Smooth muscle cell (in vitro differentiated cells): Measurements from ENCODE around the gene LPP. TPM values are rescaled to one million over a fixed set of nuclear protein-coding genes. Genes with fewer than 3 reads are reported as not detected.

Experiments used
- DNase-seq: peaks from one replicate; lab custom pipeline; 2025; ENCODE audit not compliant: unreplicated experiment; lab: John Stamatoyannopoulos, UW
- H2AFZ ChIP-seq: fragments of 200-600 bp; sonication (generic); 2 replicates; pipeline ENCODE4 v1.6.0; 2016; ENCODE audit warnings: antibody characterized with exemption, low read depth, mild to moderate bottlenecking
- H3F3A ChIP-seq: fragments of 200-600 bp; sonication (generic); 2 replicates; pipeline ENCODE4 v1.6.0; 2017; ENCODE audit warnings: antibody characterized with exemption, low read depth
- H3K27ac ChIP-seq: fragments of 200-600 bp; sonication (generic); 2 replicates; pipeline ENCODE4 v1.5.1; 2016; ENCODE audit warnings: low read depth, mild to moderate bottlenecking
- H3K27me3 ChIP-seq: fragments of 200-600 bp; sonication (generic); 2 replicates; pipeline ENCODE4 v1.6.1; 2016; ENCODE audit warnings: low read depth, mild to moderate bottlenecking
- H3K36me3 ChIP-seq: fragments of 200-600 bp; sonication (generic); 2 replicates; pipeline ENCODE4 v1.5.1; 2016; ENCODE audit warnings: low read depth
- H3K4me1 ChIP-seq: fragments of 200-600 bp; sonication (generic); 2 replicates; pipeline ENCODE4 v1.5.1; 2016; ENCODE audit warnings: low read depth
- H3K4me2 ChIP-seq: fragments of 200-600 bp; sonication (generic); 2 replicates; pipeline ENCODE4 v1.6.0; 2016; ENCODE audit warnings: mild to moderate bottlenecking
- H3K4me3 ChIP-seq: fragments of 200-600 bp; sonication (generic); 2 replicates; pipeline ENCODE4 v1.5.1; 2016; ENCODE audit warnings: mild to moderate bottlenecking
- H3K79me2 ChIP-seq: fragments of 200-600 bp; sonication (generic); 2 replicates; pipeline ENCODE4 v1.6.0; 2016; ENCODE audit warnings: low read depth, mild to moderate bottlenecking
- H3K9ac ChIP-seq: fragments of 200-600 bp; sonication (generic); 2 replicates; pipeline ENCODE4 v1.6.0; 2016; ENCODE audit warnings: low read depth
- H3K9me3 ChIP-seq: fragments of 200-600 bp; sonication (generic); replicated peaks from 2 replicates; pipeline ENCODE4 v1.5.1; 2016; ENCODE audit warnings: low read depth
- H4K20me1 ChIP-seq: fragments of 200-600 bp; sonication (generic); 2 replicates; pipeline ENCODE4 v1.6.0; 2016; ENCODE audit warnings: low read depth
- WGBS: methylation state at CpG from one replicate; pipeline ENCODE4 v1.1.7; 2016; ENCODE audit warnings: low lambda C conversion rate; 5-methylcytosine and 5-hydroxymethylcytosine counted together
- polyA plus RNA-seq: library from polyadenylated mRNA; unstranded; fragments of >200 nt; fragmentation: Nextera tagmentation; extraction: Ambion mirVana; gene quantifications from 2 replicates; pipeline ENCODE4 v1.2.1, GENCODE V29; 2016
- total RNA-seq: library from RNA; depleted of rRNA; stranded (reverse); fragments of >200 nt; gene quantifications from 2 replicates; pipeline ENCODE4 v1.2.3, GENCODE V29; 2014
- TF ChIP-seq, protein P1 (sequence below): fragments of 200-600 bp; sonication (generic); IDR thresholded peaks from 2 replicates; pipeline ENCODE4 v1.5.1; 2017; ENCODE audit warnings: borderline replicate concordance, mild to moderate bottlenecking, antibody characterized with exemption; ENCODE audit not compliant: insufficient read depth, poor library complexity, severe bottlenecking

The LPP gene, protein sequence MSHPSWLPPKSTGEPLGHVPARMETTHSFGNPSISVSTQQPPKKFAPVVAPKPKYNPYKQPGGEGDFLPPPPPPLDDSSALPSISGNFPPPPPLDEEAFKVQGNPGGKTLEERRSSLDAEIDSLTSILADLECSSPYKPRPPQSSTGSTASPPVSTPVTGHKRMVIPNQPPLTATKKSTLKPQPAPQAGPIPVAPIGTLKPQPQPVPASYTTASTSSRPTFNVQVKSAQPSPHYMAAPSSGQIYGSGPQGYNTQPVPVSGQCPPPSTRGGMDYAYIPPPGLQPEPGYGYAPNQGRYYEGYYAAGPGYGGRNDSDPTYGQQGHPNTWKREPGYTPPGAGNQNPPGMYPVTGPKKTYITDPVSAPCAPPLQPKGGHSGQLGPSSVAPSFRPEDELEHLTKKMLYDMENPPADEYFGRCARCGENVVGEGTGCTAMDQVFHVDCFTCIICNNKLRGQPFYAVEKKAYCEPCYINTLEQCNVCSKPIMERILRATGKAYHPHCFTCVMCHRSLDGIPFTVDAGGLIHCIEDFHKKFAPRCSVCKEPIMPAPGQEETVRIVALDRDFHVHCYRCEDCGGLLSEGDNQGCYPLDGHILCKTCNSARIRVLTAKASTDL
- total RNA-seq (128 and 142 TPM in 2 replicates), polyA plus RNA-seq (42.3 and 64.4 TPM in 2 replicates)

DNA sequence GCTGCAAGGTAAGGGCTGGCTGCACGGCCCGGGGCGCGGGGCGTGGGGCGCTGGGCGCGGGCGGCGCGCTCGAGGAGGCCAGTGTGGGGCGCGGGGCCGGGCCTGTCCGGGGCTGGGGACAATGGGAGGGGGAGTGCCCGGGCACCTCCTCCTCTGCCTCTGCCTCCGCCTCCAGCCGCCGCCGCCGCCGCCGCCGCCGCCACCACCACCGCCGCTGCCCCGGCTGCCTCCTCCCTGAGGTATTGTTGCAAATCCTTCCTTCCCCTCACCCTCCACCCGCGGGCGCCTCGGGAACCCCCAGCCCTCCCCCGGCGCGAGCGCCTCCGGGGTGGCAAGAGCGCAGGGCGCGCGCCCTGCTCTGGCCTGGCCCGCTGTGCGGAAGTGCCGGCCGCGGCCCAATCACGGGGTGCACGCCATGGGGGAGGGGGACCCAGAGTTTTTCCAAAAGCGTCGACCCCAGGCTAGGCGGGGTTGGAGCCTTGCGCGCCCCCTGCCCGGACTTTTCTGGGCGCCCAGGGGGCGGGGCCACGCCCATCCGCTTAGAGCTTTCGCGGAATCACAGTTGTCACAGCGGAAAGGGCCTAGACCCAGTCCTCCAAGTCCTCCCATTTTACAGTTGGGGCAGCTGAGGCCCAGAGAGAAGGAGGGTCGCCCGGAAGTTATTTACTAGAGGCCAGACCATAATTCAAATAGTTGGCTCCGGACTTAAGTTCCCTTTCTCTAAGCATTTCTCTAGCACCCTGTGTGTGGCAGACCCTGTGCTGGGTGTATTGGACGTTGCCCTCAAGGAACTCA, at the start of gene LPP:
Gene LPP (plus strand): TSS at position 144 of the 795 bp plus-strand sequence. CDS start 251,964 bp downstream, outside the sequence.
- no peaks in the 10 kb centered on the region for H3K9me3 ChIP-seq
- H4K20me1 ChIP-seq = peaks cover 32% of the 10 kb centered on the region
- DNase-seq = peak; percentile 92
- H3K9ac ChIP-seq = peak within 1 kb of the TSS; percentile 98
- peak within 1 kb of the TSS; percentile 90 for H3K4me2 ChIP-seq
- peaks cover 52% of the 10 kb centered on the region for H3K79me2 ChIP-seq
- H3K4me3 ChIP-seq = peak within 1 kb of the TSS; percentile 88
- WGBS = 2% methylated on average over 32 of the region's 66 CpGs
- TF ChIP-seq, protein P1, sequence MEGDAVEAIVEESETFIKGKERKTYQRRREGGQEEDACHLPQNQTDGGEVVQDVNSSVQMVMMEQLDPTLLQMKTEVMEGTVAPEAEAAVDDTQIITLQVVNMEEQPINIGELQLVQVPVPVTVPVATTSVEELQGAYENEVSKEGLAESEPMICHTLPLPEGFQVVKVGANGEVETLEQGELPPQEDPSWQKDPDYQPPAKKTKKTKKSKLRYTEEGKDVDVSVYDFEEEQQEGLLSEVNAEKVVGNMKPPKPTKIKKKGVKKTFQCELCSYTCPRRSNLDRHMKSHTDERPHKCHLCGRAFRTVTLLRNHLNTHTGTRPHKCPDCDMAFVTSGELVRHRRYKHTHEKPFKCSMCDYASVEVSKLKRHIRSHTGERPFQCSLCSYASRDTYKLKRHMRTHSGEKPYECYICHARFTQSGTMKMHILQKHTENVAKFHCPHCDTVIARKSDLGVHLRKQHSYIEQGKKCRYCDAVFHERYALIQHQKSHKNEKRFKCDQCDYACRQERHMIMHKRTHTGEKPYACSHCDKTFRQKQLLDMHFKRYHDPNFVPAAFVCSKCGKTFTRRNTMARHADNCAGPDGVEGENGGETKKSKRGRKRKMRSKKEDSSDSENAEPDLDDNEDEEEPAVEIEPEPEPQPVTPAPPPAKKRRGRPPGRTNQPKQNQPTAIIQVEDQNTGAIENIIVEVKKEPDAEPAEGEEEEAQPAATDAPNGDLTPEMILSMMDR = no peak
- H2AFZ ChIP-seq = no peak within 1 kb of the TSS
- H3F3A ChIP-seq = peaks cover 6% of the 10 kb centered on the region
- H3K4me1 ChIP-seq = peaks cover 14% of the 10 kb centered on the region
- peak within 1 kb of the TSS; percentile 93 for H3K27ac ChIP-seq
- H3K27me3 ChIP-seq = no peaks in the 10 kb centered on the region
- H3K36me3 ChIP-seq = no peaks in the 10 kb centered on the region

DNA sequence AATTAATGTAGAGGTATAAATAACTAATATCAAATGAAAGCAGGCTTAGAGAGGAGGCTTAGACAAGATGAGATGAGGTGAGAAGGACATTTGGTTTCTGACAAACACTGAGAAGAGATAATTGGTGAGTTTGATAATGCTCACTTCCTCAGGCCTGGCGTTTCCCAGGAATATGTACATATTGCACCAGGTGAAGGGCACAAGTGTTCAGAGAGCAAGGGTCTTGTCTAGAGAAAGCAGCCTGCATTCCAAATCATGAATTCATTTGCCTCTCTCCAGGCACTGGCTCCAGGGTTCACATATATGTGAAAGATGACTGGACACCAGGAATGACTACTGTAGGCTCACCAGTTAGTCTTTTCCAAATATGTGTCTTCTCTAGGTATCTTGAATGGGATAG, 48.0 kb upstream of the LPP start:
- no peaks in the 10 kb centered on the region for H3K9me3 ChIP-seq
- no peak overlapping the region for H3K9ac ChIP-seq
- no peak overlapping the region for H3K4me2 ChIP-seq
- H2AFZ ChIP-seq = no peak overlapping the region
- WGBS = 100% methylated on average over 1 of the region's 1 CpG
- no peaks in the 10 kb centered on the region for H4K20me1 ChIP-seq
- no peak overlapping the region for H3K4me3 ChIP-seq
- no peak for DNase-seq
- H3K27ac ChIP-seq = no peak overlapping the region
- H3K4me1 ChIP-seq = peaks cover 9% of the 10 kb centered on the region
- TF ChIP-seq, protein P1 = no peak
- no peaks in the 10 kb centered on the region for H3K36me3 ChIP-seq
- no peaks in the 10 kb centered on the region for H3F3A ChIP-seq
- H3K79me2 ChIP-seq = no peaks in the 10 kb centered on the region
- no peaks in the 10 kb centered on the region for H3K27me3 ChIP-seq

DNA sequence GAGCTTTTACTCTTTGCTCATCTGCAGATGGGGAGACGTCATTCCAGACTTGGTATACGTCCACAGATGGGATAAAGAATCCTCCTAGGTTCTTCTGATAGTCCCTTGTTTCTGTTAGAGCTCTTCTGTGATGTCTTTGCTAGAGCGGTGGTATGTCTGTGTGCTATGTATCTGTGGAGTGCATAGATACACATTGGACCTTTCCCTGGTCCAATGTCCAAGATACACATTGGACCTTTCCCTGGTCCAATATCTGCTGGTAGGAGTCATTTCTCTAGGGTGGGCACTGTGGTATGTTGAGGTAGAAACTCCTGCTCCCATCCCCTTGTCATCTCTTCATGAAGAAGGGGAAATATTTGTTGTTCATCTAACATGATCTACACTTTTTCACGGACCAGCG, 47.5 kb upstream of the LPP start:
- H4K20me1 ChIP-seq = no peaks in the 10 kb centered on the region
- no peaks in the 10 kb centered on the region for H3K9me3 ChIP-seq
- WGBS = 94% methylated on average over 5 of the region's 5 CpGs
- H3K79me2 ChIP-seq = no peaks in the 10 kb centered on the region
- no peak overlapping the region for H3K9ac ChIP-seq
- H3K36me3 ChIP-seq = no peaks in the 10 kb centered on the region
- H3K27me3 ChIP-seq = no peaks in the 10 kb centered on the region
- H3F3A ChIP-seq = no peaks in the 10 kb centered on the region
- TF ChIP-seq, protein P1 = no peak
- no peak overlapping the region for H2AFZ ChIP-seq
- DNase-seq = no peak
- peaks cover 9% of the 10 kb centered on the region for H3K4me1 ChIP-seq
- no peak overlapping the region for H3K27ac ChIP-seq
- no peak overlapping the region for H3K4me2 ChIP-seq
- H3K4me3 ChIP-seq = no peak overlapping the region
